Panc1 (cell line): Measurements from ENCODE around the gene NOC2L. TPM values are rescaled to one million over a fixed set of nuclear protein-coding genes. Genes with fewer than 3 reads are reported as not detected.
A peak's percentile ranks its signal among the peaks of the same experiment; 100 is the strongest.

Experiments used
- ATAC-seq: fragments of 200-7000 bp; cut with Tn5 transposase; 2 replicates; pipeline ENCODE4 v1.9.1; 2020; ENCODE audit warnings: mild to moderate bottlenecking, moderate library complexity
- BruUV-seq: library from RNA; stranded (reverse); fragments of 400-500 nt; replicated peaks from 2 replicates; lab custom pipeline; 2021; lab: Mats Ljungman, UMichigan
- CTCF ChIA-PET: fragments of 300-600 bp; sonication (Branson Sonifier 250); formaldehyde crosslinking; loops from one replicate; lab custom pipeline; 2022; ENCODE audit warnings: antibody characterized with exemption; lab: Charles Lee
- POLR2A ChIA-PET: fragments of 300-600 bp; sonication (Branson Sonifier 250); formaldehyde crosslinking; loops from one replicate; lab custom pipeline; 2022; ENCODE audit warnings: antibody characterized with exemption; lab: Charles Lee
- DNase-seq: peaks from one replicate; pipeline ENCODE4 v3.0.0-alpha.2; 2010; ENCODE audit warnings: low read depth, low spot score
- H3K27ac ChIP-seq: 2 replicates; pipeline ENCODE4 v1.5.1; 2011; ENCODE audit warnings: mild to moderate bottlenecking, low read length, inconsistent platforms
- H3K27me3 ChIP-seq: fragments of 200-500 bp; sonication (Bioruptor generic); 2 replicates; pipeline ENCODE4 v1.6.0; 2014; ENCODE audit warnings: low read length, inconsistent platforms; ENCODE audit not compliant: control insufficient read depth, insufficient read depth
- H3K36me3 ChIP-seq: fragments of 200-500 bp; sonication (Bioruptor generic); 2 replicates; pipeline ENCODE4 v1.5.1; 2014; ENCODE audit warnings: inconsistent platforms, mild to moderate bottlenecking, low read length, moderate library complexity; ENCODE audit not compliant: control insufficient read depth, insufficient read depth
- H3K4me1 ChIP-seq: 2 replicates; pipeline ENCODE4 v1.5.1; 2011; ENCODE audit warnings: inconsistent platforms, mild to moderate bottlenecking, low read length, moderate library complexity; ENCODE audit not compliant: control insufficient read depth, insufficient read depth
- H3K4me3 ChIP-seq, 2 experiments: 2 replicates each; pipeline ENCODE4 v1.5.1; 2011 to 2012; ENCODE audit warnings: low read depth in 2 of 2, low read length in 2 of 2, mild to moderate bottlenecking in 2 of 2, inconsistent platforms in 1 of 2, moderate library complexity in 1 of 2
- H3K9me3 ChIP-seq: fragments of 200-500 bp; sonication (Bioruptor generic); 2 replicates; pipeline ENCODE4 v1.5.1; 2014; ENCODE audit warnings: low read depth, mild to moderate bottlenecking, inconsistent platforms, low read length, moderate library complexity; ENCODE audit not compliant: control insufficient read depth, insufficient read depth
- POLR2AphosphoS5 ChIP-seq: IDR thresholded peaks from 2 replicates; pipeline ENCODE4 v1.6.1; 2012; ENCODE audit warnings: mild to moderate bottlenecking, low read depth, low read length, moderate library complexity
- SIN3A ChIP-seq: IDR thresholded peaks from 2 replicates; pipeline ENCODE4 v1.6.1; 2012; ENCODE audit warnings: low read depth, mild to moderate bottlenecking, low read length, moderate library complexity, borderline replicate concordance; ENCODE audit not compliant: insufficient read depth
- TCF7L2 ChIP-seq: IDR thresholded peaks from 2 replicates; pipeline ENCODE4 v1.6.1; 2011; ENCODE audit warnings: mild to moderate bottlenecking, low read depth, low read length, inconsistent platforms
- in situ Hi-C: cut with HindIII; loops from 2 replicates; pipeline ENCODE4 v1.10.0; 2016; ENCODE audit warnings: low sequenced_read_pairs, low pct_unique_long_range_greater_than_20kb
- intact Hi-C: fragments of 100-400 bp; cut with micrococcal nuclease; formaldehyde crosslinking; loops from one replicate; pipeline ENCODE4 v1.10.0; 2022; ENCODE audit not compliant: unreplicated experiment
- total RNA-seq: library from RNA; stranded (reverse); gene quantifications from one replicate; pipeline ENCODE4 v1.2.1, GENCODE V29; 2021; ENCODE audit not compliant: unreplicated experiment
- TF ChIP-seq, protein P1 (sequence below), 2 experiments: IDR thresholded peaks; 2 replicates each; pipeline ENCODE4 v1.6.1; 2011 to 2012; ENCODE audit warnings: low read depth in 2 of 2, control low read depth in 1 of 2, low read length in 1 of 2, mild to moderate bottlenecking in 1 of 2, moderate library complexity in 1 of 2; ENCODE audit not compliant: insufficient read depth in 1 of 2
- TF ChIP-seq, protein P2 (sequence below): fragments of 450-650 bp; IDR thresholded peaks from 2 replicates; pipeline ENCODE4 v1.5.1; 2017; ENCODE audit warnings: mild to moderate bottlenecking

Gene NOC2L
- total RNA-seq, 1 experiment from 2014 or later, result 193 TPM

DNA sequence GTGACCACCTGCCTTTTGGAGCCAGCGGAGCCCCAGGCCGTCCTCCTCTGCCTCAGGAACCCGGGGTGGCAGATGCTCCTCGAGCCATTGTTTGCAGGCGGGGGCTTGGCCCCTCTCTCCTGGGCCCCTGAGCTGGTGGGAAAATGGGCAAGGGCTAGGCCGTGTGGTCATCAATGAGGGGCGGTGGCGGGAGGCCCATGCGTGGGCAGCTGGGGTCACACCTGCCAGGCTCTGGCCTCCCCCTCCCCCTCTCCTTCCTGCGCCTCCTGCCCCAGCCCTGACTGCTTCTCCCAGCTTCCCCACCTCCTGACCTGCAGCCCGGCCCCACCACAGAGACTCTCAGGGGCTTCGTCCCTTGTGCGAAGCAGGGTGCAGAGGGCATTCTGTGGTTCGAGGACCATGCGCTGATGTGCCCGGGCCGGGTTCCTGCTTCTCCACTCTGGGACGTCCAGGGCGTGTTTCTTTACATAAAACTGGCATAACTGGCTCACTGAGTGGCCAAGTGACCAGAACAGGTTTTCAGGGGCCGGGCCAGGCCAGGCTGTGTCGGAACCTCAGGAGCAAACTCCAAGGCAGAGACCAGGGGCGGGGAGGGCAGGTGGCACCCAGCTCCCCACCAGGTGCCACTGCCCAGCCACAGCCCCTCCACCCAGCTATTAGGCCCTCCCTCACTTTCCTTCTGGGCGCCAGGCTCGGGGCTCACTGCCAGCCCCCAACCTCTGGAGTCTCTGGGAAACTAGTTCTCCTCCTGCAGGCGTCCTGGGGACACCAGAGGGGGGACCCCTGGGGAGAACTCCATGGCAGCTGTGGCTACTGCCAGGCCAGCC is 26.1 kb downstream of the NOC2L start:
- no TSS peak for BruUV-seq
- DNase-seq, result no peak
- no peaks in the 10 kb centered on the region for H3K9me3 ChIP-seq
- intact Hi-C loops (no loop called here), in situ Hi-C loops (no loop called here)
- H3K4me3 ChIP-seq, result no peak overlapping the region
- ChIA-PET CTCF (interaction anchor here (0.6 kb wide), 1 partner anchor 28 kb away, joined by 3 read pairs; no protein-coding TSS in a partner anchor), POLR2A (interaction anchor here (0.7 kb wide), 2 partner anchors 26 to 37 kb away, joined by 3 to 12 read pairs; partner anchors contain the start of gene NOC2L)
- no peaks in the 10 kb centered on the region for H3K36me3 ChIP-seq
- TF ChIP-seq, protein P1, sequence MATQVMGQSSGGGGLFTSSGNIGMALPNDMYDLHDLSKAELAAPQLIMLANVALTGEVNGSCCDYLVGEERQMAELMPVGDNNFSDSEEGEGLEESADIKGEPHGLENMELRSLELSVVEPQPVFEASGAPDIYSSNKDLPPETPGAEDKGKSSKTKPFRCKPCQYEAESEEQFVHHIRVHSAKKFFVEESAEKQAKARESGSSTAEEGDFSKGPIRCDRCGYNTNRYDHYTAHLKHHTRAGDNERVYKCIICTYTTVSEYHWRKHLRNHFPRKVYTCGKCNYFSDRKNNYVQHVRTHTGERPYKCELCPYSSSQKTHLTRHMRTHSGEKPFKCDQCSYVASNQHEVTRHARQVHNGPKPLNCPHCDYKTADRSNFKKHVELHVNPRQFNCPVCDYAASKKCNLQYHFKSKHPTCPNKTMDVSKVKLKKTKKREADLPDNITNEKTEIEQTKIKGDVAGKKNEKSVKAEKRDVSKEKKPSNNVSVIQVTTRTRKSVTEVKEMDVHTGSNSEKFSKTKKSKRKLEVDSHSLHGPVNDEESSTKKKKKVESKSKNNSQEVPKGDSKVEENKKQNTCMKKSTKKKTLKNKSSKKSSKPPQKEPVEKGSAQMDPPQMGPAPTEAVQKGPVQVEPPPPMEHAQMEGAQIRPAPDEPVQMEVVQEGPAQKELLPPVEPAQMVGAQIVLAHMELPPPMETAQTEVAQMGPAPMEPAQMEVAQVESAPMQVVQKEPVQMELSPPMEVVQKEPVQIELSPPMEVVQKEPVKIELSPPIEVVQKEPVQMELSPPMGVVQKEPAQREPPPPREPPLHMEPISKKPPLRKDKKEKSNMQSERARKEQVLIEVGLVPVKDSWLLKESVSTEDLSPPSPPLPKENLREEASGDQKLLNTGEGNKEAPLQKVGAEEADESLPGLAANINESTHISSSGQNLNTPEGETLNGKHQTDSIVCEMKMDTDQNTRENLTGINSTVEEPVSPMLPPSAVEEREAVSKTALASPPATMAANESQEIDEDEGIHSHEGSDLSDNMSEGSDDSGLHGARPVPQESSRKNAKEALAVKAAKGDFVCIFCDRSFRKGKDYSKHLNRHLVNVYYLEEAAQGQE (IDR thresholded peaks at IDR 0.05; ENCODE audit: insufficient read depth in 1 of 2, low read depth in 2 of 2, low read length in 1 of 2), result no peak
- TF ChIP-seq TCF7L2 (no peak), SIN3A (no peak), POLR2AphosphoS5 (no peak)
- TF ChIP-seq, protein P2, sequence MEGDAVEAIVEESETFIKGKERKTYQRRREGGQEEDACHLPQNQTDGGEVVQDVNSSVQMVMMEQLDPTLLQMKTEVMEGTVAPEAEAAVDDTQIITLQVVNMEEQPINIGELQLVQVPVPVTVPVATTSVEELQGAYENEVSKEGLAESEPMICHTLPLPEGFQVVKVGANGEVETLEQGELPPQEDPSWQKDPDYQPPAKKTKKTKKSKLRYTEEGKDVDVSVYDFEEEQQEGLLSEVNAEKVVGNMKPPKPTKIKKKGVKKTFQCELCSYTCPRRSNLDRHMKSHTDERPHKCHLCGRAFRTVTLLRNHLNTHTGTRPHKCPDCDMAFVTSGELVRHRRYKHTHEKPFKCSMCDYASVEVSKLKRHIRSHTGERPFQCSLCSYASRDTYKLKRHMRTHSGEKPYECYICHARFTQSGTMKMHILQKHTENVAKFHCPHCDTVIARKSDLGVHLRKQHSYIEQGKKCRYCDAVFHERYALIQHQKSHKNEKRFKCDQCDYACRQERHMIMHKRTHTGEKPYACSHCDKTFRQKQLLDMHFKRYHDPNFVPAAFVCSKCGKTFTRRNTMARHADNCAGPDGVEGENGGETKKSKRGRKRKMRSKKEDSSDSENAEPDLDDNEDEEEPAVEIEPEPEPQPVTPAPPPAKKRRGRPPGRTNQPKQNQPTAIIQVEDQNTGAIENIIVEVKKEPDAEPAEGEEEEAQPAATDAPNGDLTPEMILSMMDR, result no peak
- peaks cover 45% of the 10 kb centered on the region for H3K4me1 ChIP-seq
- H3K27ac ChIP-seq, result peak overlapping the region; percentile 29; the same call in 1 of the 2 replicates
- no peaks in the 10 kb centered on the region for H3K27me3 ChIP-seq
- no peak for ATAC-seq

DNA sequence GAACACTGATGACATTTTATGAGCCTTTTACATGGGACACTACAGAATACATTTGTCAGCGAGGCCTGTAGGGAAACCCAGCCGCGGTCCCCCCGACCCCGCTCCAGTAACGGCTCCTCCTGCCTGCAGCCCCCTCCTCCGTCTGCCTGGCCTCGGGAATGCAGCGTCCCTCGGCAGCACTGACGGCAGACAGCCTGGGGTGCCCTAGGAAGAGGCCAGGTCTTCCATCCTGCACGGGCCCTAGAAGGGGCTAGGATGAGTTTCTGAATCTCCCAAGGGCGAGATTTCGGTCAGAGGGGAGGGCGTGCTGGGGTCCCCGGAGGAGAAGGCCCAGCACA is 26.9 kb downstream of the NOC2L start:
- Histone ChIP-seq H3K27ac (no peak overlapping the region), H3K36me3 (no peaks in the 10 kb centered on the region), H3K4me3 (no peak overlapping the region), H3K27me3 (no peaks in the 10 kb centered on the region), H3K9me3 (no peaks in the 10 kb centered on the region), H3K4me1 (peaks cover 40% of the 10 kb centered on the region)
- no TSS peak for BruUV-seq
- ATAC-seq (no peak), DNase-seq (no peak)
- intact Hi-C loops, result no loop called here
- in situ Hi-C loops, result no loop called here
- ChIA-PET CTCF (no interaction called here), POLR2A (no interaction called here)
- no peak for TF ChIP-seq POLR2AphosphoS5
- TF ChIP-seq, protein P2, result no peak
- TF ChIP-seq, protein P1 (IDR thresholded peaks at IDR 0.05; ENCODE audit: insufficient read depth in 1 of 2, low read depth in 2 of 2, low read length in 1 of 2), result no peak
